Muscle of back (tissue), 11 donors: ENCODE measurements around the gene SMARCA5. TPM values are rescaled to one million over a fixed set of nuclear protein-coding genes. Genes with fewer than 3 reads are reported as not detected.
"Not testable (repeated sequence)": the region's sequence is repeated elsewhere in the genome, so short reads cannot be mapped to it uniquely, and the experiment has no call there.

Experiments
- DNase-seq, 3 donors: peaks; one replicate each; pipeline versions ENCODE4 v3.0.0 to v3.0.0-alpha.2; 2013
- polyA plus RNA-seq, 10 donors: library from polyadenylated mRNA; unstranded; fragments of 120-200 nt; gene quantifications; one replicate each; pipeline ENCODE4 v1.2.1, GENCODE V29; 2013; ENCODE audit not compliant: insufficient read length in 10 of 10

Gene SMARCA5
- polyA plus RNA-seq, 10 donors = 45.8 to 76.7 (median 59.0) TPM

DNA sequence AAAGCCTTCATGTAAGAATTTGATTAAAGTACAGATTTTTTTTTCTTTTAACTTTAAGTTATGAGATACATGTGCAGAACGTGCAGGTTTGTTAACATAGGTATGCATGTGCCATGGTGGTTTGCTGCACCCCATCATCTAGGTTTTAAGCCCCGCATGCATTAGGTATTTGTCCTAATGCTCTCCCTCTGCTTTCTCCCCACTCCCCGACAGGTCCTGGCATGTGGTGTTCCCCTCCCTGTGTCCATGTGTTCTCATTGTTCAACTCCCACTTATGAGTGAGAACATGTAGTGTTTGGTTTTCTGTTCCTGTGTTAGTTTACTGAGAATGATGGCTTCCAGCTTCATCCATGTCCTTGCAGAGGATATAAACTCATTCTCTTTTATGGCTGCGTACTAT, 14.5 kb downstream of the SMARCA5 start:
- not testable (repeated sequence) for DNase-seq

DNA sequence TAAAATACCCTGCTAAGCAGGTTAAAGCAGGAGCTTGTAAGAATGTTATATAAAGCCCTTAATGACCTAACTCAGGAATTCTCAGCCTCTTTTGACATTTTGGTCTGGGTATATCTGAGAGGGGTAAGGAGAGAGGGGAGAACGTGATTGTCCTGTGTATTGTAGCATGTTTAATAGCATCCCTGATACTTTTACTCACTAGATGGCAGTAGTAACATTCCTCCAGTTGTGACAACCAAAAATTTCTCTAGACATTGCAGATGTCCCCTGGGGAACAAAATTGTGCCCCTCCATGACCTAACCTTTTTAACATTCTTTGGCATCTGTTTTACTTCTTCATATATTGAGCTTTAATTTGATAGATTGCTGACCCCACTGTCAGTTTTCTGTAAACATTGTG, 17.9 kb downstream of the SMARCA5 start:
- no peak for DNase-seq

DNA sequence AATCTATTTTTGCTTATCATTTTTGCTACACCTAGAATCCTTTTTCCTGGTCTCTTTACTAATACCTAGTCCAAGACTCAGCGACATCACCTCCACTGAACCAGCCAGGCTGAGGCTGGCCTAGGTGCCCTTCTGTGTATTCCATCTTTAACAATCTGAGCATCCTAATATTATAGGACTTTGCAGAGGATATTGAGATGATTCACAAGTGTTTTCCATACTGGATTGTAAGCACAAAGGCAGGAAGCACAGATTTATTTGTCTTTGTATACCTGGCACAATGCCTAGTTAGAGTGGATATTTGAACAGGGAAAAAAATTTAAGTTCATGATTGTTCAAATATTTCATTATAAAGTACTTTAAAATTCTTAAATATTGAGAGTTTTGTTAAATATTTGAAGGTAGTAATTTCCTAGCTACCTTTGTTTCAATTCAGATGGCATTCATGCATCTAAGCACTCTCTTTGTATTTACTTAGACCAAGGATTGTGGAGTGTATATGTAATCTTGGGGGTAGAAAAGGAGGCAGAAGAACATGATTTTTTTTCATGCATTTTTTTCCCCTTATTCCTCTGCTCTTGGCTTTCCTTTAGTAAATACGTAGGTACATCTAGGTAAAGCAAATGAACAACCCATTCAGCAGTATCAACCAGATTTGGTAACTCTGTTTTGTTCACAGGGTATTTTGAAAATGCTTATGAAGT, 18.4 kb downstream of the SMARCA5 start:
- DNase-seq = no peak

DNA sequence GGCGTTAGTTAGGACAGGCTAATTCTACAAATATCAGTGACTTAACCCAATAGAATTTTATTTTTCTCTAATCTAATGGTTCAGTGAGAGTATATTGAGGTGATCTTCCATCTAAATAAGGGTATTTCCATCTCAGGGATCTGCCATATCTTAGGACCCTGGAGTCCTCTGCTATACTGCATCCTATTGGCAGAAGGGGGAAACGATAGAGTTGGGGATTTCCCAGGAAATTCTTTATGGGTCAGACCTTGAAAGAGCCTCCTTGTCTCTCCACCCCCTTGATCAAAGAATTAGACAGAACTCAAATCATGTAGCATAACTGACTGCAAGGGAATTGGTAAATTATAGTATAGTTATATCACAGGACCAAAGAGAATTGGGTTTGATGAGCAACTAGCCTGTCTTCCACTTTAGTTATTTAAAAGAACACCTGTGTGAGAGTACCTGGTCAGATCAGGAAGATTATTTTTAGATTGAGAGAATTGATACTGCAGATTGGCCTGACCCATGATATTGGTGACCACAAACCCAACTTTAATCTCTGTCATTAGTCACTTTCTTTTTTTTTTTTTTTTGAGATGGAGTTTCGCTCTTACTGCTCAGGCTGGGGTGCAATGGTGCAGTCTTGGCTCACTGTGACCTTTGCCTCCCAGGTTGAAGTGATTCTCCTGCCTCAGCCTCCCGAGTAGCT, 25.6 kb downstream of the SMARCA5 start:
- no peak for DNase-seq

DNA sequence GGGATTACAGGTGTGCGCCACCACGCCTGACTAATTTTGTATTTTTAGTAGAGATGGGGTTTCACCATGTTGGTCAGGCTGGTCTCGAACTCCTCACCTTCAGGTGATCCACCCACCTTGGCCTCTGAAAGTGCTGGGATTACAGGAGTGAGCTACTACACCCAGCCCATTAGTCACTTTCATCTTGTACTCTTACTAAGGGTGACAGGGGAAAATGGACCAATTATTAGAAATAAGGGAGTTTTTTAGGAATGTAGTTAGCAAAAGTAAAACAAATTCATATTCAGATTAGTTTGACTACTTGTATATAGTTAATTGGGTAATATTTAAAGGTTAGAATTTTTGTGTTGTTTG, 26.1 kb downstream of the SMARCA5 start:
- no peak for DNase-seq

DNA sequence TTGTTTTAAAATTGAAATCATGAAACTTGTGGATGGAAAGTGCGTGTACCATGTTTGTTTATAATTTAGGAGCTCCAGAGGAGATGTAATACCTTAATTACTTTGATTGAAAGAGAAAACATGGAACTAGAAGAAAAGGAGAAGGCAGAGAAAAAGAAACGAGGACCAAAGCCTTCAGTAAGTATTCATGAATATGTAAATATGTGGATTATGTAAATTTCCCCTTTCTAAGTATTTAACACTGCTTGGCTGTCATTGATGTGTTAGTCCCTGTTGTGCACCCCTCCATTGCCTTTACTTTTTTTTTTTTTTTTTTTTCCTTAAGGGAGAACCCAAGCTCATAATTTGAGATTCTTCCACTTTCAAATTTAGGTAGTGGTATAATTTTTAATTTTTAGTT, 36.4 kb downstream of the SMARCA5 start:
- DNase-seq = no peak

DNA sequence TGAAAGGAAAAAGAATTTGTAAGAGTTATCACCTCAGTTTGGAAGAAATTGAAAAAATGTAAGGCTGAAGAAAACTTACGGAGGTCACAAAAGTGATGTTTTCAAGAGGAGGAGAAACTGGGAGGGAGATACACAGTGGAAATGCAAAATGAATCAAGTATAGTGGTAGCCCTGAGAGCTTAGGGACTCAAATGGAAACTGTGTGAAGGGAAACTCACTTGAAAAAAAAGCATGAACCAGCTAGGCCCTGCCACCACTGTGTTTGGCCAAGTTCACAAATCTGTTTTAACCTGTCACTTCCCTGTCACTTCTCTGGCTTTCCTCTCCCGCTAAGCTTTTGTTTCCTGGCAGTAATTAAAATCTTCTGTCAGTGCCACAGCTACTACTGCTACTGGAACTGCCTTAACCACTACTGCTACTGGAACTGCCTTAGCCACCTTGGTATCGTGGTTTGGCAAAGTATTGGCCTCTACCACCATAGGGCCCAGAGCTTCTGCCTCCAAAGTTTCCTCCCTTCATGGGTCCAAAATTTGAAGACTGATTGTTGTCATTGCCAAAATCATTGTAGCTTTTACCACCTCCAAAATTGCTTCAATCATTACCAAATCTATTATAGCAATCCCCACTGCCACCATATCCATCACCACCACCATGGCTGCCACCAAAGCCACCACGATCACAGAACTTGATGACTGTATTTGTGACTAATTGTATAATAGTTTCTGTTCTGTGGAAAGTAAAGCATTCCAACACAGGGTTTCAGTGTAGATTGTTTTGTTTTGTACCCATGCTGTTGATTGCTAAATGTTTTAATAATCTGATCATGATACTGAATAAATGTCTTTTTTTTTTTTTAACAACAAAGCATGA, 41.5 kb downstream of the SMARCA5 start:
- DNase-seq = no peak

DNA sequence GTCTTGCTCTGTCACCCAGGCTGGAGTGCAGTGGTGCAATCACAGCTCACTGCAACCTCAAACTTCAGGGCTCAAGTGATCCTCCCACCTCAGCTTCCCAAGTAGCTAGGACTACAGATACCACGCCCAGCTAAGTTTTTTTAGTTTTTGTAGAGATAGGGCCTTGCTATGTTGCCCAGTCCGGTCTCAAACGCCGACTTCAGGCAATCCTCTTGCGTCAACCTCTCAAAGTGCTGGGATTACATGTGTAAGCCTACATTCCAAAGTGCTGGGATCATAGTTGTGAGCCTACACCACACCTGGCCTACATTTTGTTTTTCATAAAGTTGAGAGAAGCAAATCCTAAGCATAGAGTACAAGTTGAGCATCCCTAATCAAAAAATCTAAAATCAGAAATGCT, 42.2 kb downstream of the SMARCA5 start:
- no peak for DNase-seq

DNA sequence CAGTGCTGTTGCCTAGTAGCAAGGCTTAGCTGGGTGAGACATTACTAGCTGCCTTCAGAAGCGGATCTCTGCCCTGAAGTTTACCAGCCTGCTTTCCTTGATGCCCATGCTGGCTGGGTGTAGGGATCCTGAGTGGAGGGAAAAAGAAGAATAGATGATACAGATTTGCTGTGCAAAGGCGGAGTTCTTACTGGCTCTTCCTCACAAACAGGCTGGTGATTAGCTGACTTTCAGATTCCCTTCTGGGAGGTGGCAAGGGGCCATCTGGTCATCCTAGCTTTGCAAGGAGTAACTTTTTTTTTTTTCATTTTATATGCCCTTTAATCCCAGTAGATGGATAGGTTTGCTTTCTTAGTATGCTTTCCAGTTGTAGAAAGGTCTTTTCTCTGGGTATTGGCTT, 44.8 kb downstream of the SMARCA5 start:
- no peak for DNase-seq

DNA sequence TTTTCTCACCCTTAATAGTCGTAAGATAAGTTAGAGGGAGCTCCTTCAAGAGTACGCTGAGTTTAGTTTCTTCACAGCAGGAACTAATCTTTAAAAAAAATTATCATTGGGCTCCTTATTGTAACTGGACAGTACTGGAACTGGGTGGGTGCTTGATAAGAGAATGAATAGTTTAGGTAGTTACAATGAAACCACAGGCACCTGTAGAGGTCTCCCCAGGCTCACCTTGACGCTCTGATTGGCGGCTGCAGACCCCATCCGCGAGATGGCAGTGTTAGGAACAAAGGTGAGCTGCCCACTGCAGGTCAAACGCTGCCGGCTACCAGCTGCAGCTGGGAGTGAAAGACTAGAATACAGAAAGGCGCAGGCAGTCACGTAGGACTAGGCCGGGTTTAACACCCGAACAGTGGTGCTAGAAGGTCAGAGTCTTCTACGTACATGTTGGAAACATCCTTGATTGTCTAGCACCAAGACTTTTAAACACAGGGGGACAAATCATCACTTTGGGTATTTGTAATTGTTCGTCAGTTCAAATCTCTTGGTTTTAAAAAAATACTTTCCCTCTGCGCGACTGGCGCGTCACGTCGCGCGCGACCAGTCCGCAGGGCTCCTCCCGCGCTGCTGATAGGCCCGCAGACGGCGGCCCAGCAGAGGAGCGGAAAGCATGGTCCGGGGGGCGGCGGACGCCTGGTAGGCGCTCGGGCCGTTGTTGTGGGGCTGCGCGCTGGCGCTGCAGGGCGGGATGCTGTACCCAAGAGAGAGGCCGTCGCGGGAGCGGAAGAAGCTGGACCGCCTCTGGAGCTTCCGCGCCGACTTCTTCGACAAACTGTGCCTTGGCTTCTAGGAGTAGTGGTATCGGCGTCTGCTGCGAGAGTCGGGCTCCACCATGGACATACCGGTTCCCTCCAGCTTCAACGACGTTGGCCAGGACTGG, 45.6 kb downstream of the SMARCA5 start:
- DNase-seq = peak; percentile 71 to 93 (median 80)

DNA sequence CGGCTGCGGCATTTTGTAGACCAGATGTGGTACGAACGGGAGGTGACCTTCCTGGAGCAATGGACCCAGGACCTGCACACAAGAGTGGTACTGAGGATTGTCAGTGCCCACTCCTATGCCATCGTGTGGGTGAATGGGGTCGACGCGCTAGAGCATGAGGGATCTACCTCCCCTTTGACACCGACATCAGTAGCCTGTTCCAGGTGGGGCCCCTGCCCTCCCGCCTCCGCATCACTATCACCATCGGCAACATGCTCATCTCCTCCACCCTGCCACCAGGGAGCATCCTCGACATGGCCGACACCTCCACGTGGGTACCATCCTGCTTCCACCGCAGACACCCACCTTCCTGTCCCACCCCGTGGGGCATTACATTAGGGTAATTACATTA, 46.2 kb downstream of the SMARCA5 start:
- peak in 1 of 3 donors; percentile 4 for DNase-seq

DNA sequence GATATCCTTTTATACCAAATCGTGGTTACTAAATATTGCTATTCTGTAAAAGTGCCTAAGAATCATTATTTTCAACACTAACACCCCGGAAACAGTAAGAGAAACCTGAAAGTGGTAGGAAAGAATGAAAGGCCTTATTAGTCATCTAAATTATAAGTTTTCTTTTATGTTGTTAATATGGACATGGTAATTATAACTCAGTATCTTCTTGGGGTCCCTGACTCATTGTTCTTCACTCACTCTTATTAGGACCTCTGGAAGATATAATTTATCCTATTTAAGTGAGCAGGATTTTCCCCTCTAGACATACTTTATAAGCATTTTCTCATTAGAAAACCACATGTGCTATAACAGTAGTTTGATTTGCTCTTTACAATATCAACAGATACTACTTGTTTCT, 51.0 kb downstream of the SMARCA5 start:
- no peak for DNase-seq

DNA sequence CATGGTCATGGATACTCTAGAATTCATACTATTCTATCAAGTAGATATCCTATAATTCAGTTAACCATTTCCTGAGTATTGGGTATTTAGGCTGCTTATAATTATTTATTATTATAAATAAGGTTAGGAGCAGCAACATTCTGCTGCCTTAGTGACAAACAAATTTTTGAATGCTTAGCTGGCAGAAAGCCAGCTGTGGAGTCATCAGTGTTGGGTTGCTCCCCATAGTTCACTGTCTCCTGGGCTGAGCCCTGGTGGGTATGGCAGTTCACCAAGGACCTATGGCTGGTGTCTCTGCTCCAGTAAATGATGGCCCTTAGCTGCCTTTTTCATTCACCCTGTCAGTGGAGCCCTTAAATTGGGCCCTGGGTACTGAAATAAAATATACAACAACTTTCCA, 61.8 kb downstream of the SMARCA5 start:
- DNase-seq = no peak

DNA sequence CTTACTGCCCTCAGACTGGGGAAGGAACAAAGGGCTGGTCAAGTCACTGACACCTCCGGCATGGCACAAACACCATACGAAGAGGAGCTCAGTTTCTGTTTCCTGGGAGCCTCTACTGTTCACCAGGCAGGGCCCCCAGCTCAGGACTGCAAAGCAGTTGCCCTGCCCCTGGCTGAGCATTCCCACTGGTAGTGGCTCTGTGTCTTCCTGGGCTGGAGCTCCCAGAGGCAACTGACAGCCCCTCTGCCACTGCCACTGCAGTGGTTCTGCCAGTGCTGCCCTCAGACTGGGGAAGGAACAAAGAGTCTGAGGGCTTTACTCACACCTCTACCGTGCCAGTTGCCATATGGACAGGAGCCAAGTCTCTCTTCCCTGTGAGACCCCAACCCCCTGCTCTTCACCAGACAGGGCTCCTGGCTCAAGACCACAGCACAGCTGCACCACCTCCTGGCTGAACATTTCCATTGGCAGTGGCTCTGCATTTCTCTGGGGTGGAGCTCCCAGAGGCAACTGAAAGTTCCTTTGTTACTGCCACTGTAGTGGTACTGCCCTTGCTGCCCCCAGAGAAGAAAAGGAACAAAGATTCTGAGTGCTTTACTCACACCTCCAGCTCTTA, 67.9 kb downstream of the SMARCA5 start:
- no peak for DNase-seq

DNA sequence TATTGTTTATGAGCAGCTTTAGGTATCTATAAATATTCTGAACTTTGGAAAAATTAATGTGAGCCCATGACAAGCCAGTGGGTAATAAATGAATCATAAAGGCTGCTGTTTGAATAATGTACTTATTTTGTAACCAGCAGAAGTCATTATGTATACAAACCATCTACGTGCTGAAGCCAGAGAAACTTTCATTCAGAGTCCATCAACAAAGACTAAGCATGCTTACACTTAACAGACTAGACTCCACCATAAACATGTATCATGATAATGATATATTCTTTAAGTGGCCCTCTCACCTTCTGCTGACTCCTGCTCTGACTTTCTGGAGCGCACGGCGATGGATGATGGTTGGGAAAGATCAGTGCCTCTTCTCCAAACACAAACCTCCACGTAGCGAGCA, 72.0 kb downstream of the SMARCA5 start:
- DNase-seq = no peak

DNA sequence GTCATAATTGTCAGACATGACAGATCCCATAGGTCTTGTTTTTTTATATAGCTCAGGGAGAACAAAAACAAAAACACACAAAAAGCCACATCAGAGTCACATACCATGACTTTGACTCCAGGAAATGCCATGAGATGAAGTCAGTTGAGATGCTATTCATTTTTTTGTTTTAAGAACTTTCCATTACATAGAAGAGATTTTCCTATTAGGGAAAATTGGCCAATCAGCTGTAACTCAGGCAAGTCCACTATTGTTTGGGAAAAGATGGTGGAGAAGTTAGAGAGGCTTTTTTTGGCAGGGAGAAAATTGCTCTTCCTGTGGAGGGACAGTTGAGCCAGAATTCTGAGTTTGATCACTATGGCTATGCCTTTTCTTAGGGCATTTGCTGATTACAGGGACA, 72.6 kb downstream of the SMARCA5 start:
- peak in 1 of 3 donors; percentile 9 for DNase-seq

DNA sequence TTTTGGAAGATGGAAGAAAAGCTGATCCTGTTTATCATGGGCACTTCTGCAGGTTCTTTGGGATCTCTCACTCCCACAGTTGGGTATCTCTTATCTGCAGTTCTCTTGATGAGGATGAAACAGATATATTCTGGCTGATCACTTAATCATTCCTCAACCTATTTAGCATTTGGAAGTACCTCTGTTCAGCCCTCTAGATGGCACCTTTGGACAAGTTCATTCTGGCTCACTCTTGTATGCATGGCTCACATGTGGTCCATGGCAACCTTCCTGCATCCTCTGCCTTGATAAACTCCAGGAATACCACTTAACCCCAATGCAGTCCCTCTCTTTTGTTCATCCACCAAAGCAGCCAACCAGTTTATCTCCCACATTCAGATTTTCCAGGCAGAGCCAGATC, 74.2 kb downstream of the SMARCA5 start:
- no peak for DNase-seq

DNA sequence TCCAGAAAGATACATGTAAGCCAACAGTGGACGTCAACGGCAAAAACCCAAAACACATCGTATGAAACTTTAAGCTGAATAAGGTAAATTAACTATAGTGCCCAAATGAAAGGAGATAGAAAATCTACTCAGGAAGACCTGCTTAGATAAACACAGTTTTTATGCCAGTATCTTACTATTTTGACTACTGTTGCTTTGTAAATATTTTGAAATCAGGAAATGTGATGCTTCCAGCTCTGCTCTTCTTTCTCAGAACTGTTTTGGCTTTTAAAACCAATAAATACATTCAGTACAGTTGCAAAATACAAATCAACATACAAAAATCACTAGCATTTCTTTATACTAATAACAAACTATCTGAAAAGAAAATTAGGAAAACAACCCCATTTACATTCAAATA, 83.8 kb downstream of the SMARCA5 start:
- peak in 2 of 3 donors; percentile 10 to 34 for DNase-seq

DNA sequence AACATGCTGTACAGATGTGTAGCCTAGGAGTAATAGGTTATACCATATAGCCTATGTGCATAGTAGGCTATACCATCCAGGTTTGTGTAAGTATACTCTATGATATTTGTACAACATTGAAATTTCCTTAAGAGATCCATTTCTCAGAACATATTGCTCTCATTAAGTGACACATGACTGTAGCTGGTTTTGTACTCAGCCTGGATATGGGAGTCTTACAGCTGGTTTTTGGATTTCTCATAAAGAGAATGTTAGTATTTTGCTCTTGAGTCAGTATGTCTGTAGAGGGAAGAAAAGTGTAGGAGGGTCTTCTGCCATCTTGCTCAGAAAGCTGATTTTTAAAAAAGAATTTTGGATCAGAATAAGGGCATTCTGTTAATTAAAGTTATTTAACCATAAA, 85.3 kb downstream of the SMARCA5 start:
- no peak for DNase-seq

DNA sequence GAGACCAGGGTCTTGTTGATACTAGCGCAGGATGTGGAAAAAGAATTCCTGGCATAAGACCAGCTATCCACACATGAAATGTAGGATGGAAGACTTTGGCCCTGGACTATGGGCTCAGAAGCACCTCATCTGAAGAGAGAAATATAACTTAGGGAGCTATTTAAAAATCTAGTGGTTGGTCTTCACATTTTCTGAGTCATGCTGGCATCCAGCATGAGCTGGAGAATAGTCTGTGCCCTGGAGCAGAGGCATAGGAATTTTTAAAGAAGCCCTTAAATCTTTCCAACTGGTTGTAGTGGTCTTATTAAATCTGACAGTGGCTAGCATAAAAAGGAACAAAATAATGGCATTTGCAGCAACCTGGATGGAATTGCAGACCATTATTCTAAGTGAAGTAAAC, 86.3 kb downstream of the SMARCA5 start:
- DNase-seq = no peak

DNA sequence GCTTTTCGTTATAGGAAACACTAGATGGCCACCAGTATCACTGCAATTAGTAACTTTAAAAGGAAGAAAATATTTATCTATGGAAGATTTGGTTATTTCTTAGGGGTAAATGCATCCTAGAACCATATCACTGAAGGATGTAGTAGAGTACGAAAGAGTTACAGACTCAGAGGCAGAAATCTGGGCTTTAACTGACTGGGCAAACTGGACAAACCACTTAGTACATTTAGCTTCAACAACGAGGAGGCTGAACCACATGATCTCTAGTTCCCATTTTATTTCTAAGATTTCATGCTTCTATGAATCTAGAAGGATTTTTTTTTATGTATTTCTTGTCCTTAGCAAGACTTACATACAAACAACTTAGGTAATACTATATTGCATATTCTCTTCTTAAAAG, 93.0 kb downstream of the SMARCA5 start:
- DNase-seq = no peak
